Body of pancreas (tissue), 4 donors: ENCODE data around the gene B3GAT1.

Source experiments
- POLR2A ChIP-seq, 3 donors: fragments of 450-650 bp; IDR thresholded peaks; one replicate each; pipeline ENCODE4 v1.6.1; 2016; ENCODE audit warnings: antibody characterized with exemption in 3 of 3, mild to moderate bottlenecking in 2 of 3
- TF ChIP-seq, protein P1 (sequence below), 7 experiments: fragments of 450-650 bp in 4 of 7; fragments of 200-600 bp in 3 of 7; sonication (generic) in 3 of 7; IDR thresholded peaks; one replicate each; pipeline ENCODE4 v1.5.1; 2016 to 2019; ENCODE audit warnings: antibody characterized with exemption in 7 of 7

GRCh38 chr11:134433806-134434205, 21.8 kb upstream of the B3GAT1 start:
- TF ChIP-seq POLR2A (IDR thresholded peaks at IDR 0.05): no peak
- TF ChIP-seq, protein P1, sequence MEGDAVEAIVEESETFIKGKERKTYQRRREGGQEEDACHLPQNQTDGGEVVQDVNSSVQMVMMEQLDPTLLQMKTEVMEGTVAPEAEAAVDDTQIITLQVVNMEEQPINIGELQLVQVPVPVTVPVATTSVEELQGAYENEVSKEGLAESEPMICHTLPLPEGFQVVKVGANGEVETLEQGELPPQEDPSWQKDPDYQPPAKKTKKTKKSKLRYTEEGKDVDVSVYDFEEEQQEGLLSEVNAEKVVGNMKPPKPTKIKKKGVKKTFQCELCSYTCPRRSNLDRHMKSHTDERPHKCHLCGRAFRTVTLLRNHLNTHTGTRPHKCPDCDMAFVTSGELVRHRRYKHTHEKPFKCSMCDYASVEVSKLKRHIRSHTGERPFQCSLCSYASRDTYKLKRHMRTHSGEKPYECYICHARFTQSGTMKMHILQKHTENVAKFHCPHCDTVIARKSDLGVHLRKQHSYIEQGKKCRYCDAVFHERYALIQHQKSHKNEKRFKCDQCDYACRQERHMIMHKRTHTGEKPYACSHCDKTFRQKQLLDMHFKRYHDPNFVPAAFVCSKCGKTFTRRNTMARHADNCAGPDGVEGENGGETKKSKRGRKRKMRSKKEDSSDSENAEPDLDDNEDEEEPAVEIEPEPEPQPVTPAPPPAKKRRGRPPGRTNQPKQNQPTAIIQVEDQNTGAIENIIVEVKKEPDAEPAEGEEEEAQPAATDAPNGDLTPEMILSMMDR (IDR thresholded peaks at IDR 0.05): no peak
